Activated naive CD8-positive, alpha-beta T cell treated with anti-CD3 and anti-CD28 coated beads, Interleukin-2, amount 10 ng/mL, durations not matched to agents 7 days and 5 days (primary cell): Measurements from ENCODE around the gene FIGNL2. TPM values are rescaled to one million over a fixed set of nuclear protein-coding genes. Genes with fewer than 3 reads are reported as not detected.

Source experiments
- ATAC-seq: fragments of 150-1000 bp; cut with Tn5 transposase; one replicate; pipeline ENCODE4 v1.10.0; 2021; ENCODE audit warnings: low read depth, moderate library complexity
- POLR2A ChIA-PET: fragments of 350-600 bp; sonication (Branson Sonifier 250); formaldehyde crosslinking; loops from one replicate; lab custom pipeline; 2021; ENCODE audit warnings: antibody characterized with exemption; lab: Charles Lee
- DNase-seq: peaks from one replicate; pipeline ENCODE4 v3.0.0; 2021
- H3K27ac Mint-ChIP-seq: one replicate; pipeline ENCODE4 v1.8.0; 2022; ENCODE audit warnings: mild to moderate bottlenecking, mixed read lengths
- H3K27me3 Mint-ChIP-seq: one replicate; pipeline ENCODE4 v1.8.0; 2022; ENCODE audit warnings: mild to moderate bottlenecking, moderate library complexity, mixed read lengths
- H3K36me3 Mint-ChIP-seq: one replicate; pipeline ENCODE4 v1.8.0; 2021; ENCODE audit warnings: mild to moderate bottlenecking, mixed read lengths
- H3K4me1 Mint-ChIP-seq: one replicate; pipeline ENCODE4 v1.8.0; 2021; ENCODE audit warnings: mixed read lengths
- H3K4me3 Mint-ChIP-seq: one replicate; pipeline ENCODE4 v1.8.0; 2022; ENCODE audit warnings: mild to moderate bottlenecking, moderate library complexity, mixed read lengths
- H3K9me3 Mint-ChIP-seq: one replicate; pipeline ENCODE4 v1.8.0; 2021; ENCODE audit warnings: mixed read lengths
- total RNA-seq, 2 experiments: library from RNA; stranded (reverse); gene quantifications; one replicate each; pipeline ENCODE4 v1.2.3, GENCODE V29; 2021

The FIGNL2 gene
- total RNA-seq, 2 experiments from 2014 or later = 0.74 to 1.1 TPM

DNA sequence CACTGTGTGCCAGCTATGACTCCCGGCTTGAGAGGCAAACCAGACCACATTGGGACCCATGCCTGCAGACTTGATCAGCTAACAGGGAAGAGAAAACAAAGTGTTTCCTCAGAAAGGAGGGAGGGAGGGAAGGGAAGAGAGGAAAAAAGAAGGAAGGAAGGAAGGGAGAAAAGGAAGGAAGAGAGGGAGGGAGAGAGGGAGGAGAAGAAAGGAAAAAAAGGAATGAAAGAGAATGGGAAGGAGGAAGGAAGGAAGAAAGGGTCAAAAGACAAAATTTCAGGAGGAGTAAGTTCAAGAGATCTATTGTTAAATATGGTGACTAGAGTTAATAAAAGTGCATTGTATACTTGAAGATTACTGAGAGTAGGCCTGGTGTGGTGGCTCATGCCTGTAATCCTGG, 18.9 kb downstream of the FIGNL2 start:
- H3K4me3 Mint-ChIP-seq = no peak overlapping the region
- no peak for DNase-seq
- H3K9me3 Mint-ChIP-seq = no peaks in the 10 kb centered on the region
- peaks cover 32% of the 10 kb centered on the region for H3K4me1 Mint-ChIP-seq
- no peak for ATAC-seq
- no peak overlapping the region for H3K27ac Mint-ChIP-seq
- POLR2A ChIA-PET = interaction anchor here (0.8 kb wide), 1 partner anchor 9 kb away, joined by 4 read pairs; no protein-coding TSS in a partner anchor
- H3K36me3 Mint-ChIP-seq = no peaks in the 10 kb centered on the region
- peaks cover 37% of the 10 kb centered on the region for H3K27me3 Mint-ChIP-seq

DNA sequence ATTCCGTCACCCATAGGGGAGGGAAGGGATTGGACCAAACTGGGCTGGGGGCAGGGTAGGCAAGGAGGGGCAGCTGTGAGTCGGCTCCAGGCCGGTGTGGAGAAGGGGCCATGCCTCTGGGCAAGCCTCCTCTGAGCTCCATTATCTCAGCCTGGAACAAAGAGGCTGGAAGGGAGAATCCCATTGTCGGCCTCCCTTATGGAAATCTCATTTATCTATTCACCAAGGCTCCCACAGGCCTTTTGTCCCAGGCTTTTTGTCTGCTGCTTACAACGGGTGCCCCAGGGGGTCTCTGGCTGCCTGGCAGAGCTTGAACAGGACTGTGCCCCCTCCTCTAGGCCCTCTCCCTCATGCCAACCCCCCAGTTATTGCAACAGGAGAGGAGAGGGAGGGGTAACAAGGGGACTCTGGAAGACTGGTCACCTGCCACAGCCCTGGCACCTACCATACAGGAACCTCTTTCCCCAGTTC, 19.5 kb downstream of the FIGNL2 start:
- ATAC-seq (no peak), DNase-seq (no peak)
- Mint-ChIP-seq H3K27me3 (peaks cover 36% of the 10 kb centered on the region), H3K4me1 (peaks cover 32% of the 10 kb centered on the region), H3K36me3 (no peaks in the 10 kb centered on the region), H3K4me3 (no peak overlapping the region), H3K9me3 (no peaks in the 10 kb centered on the region), H3K27ac (no peak overlapping the region)
- POLR2A ChIA-PET = interaction anchor here (0.7 to 1.9 kb wide), 2 partner anchors 8 to 9 kb away, joined by 3 to 5 read pairs; no protein-coding TSS in a partner anchor

DNA sequence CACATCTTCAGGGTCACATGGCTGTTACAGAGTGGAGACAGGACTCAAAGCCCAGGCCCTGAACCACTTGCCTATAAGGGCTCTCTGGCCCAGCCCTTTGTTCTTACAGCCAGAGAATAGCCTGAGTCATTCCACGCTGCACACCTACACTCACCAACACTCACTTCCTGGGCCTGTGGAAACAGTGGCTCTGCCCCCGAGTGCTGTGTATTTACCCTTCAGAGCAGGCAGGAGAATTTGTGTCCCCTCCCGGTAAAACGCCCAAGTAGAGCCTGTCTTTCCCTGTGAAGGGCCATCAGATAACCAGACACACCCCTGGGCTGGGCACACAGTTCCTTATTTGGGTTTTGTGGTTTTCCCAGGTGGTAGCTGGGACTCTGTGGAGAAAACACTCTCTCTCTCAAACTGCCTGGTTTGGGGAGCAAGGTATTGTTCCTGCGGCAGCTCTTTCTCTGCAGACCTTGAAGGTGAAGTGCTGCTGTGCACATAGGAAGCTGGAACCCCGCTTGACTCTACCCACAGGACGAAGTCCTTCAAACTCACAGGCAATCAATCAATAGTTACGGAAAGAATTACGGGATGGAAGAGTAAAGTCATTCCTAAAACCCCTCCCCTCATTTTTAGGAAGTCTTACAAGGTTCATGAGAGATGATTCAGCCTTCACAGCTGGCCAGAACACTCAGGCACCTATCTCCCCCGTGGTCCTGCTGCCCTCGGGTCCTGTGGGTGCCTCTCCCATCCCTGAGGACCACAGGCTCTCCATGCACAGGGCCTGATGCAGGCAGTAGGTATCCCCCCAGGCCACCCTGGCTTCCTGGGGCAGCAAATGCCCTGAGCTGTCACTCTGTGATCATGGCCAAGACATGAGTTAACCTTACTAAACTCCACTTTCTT, 20.3 kb downstream of the FIGNL2 start:
- peak; percentile 42 for DNase-seq
- H3K36me3 Mint-ChIP-seq = no peaks in the 10 kb centered on the region
- H3K4me1 Mint-ChIP-seq = peaks cover 30% of the 10 kb centered on the region
- no peaks in the 10 kb centered on the region for H3K9me3 Mint-ChIP-seq
- POLR2A ChIA-PET = interaction anchor here (0.7 to 1.9 kb wide), 2 partner anchors 7 to 8 kb away, joined by 3 to 5 read pairs; no protein-coding TSS in a partner anchor
- ATAC-seq = peak; percentile 93
- H3K27ac Mint-ChIP-seq = peak overlapping the region; percentile 61
- peak overlapping the region; percentile 9 for H3K4me3 Mint-ChIP-seq
- peaks cover 32% of the 10 kb centered on the region for H3K27me3 Mint-ChIP-seq

DNA sequence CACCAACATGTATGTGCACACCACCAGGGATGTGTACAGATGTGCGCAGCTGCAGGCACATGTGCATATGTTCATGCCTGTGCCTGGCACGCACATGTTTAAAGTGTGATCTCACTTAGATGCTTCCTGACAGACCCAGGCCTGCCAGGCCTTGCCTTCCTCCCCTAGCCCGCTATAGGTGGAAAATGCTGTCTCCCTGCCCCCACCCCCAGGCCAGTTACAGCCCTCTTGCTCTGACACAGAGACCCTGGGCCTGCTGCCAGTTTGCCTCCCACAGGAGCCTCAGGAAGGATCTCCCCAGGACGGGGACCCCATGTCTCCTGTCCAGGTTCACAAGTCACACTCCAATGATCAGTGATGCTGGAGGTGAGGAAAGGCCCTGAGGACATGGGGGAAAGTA, 21.6 kb downstream of the FIGNL2 start:
- DNase-seq = no peak
- ATAC-seq = no peak
- H3K4me3 Mint-ChIP-seq = no peak overlapping the region
- peaks cover 20% of the 10 kb centered on the region for H3K27me3 Mint-ChIP-seq
- no peaks in the 10 kb centered on the region for H3K36me3 Mint-ChIP-seq
- H3K9me3 Mint-ChIP-seq = no peaks in the 10 kb centered on the region
- POLR2A ChIA-PET = no interaction called here
- no peak overlapping the region for H3K27ac Mint-ChIP-seq
- H3K4me1 Mint-ChIP-seq = peaks cover 19% of the 10 kb centered on the region

- no peak overlapping the region for H3K27ac Mint-ChIP-seq
- no peak for ATAC-seq
Observed at GRCh38 chr12:51825216-51825615, 23.3 kb downstream of the FIGNL2 start.

GRCh38 chr12:51823875-51824565, 24.5 kb downstream of the FIGNL2 start:
- Mint-ChIP-seq H3K4me3 (no peak overlapping the region), H3K27ac (no peak overlapping the region)
- POLR2A ChIA-PET = no interaction called here

More at GRCh38 chr12:51825216-51825615, 23.3 kb downstream of the FIGNL2 start:
- DNase-seq = no peak
- H3K9me3 Mint-ChIP-seq = no peaks in the 10 kb centered on the region
- POLR2A ChIA-PET = interaction anchor here (0.7 kb wide), 1 partner anchor 157 kb away, joined by 3 read pairs; no protein-coding TSS in a partner anchor
- no peak overlapping the region for H3K4me3 Mint-ChIP-seq
- no peaks in the 10 kb centered on the region for H3K36me3 Mint-ChIP-seq
- peaks cover 19% of the 10 kb centered on the region for H3K4me1 Mint-ChIP-seq
- peaks cover 11% of the 10 kb centered on the region for H3K27me3 Mint-ChIP-seq

GRCh38 chr12:51822956-51823355, 25.6 kb downstream of the FIGNL2 start:
- Mint-ChIP-seq H3K27me3 (peaks cover 4% of the 10 kb centered on the region), H3K27ac (no peak overlapping the region), H3K9me3 (no peaks in the 10 kb centered on the region), H3K4me1 (peaks cover 16% of the 10 kb centered on the region), H3K4me3 (no peak overlapping the region), H3K36me3 (no peaks in the 10 kb centered on the region)
- POLR2A ChIA-PET = no interaction called here
- ATAC-seq (no peak), DNase-seq (no peak)

More at GRCh38 chr12:51823875-51824565, 24.5 kb downstream of the FIGNL2 start:
- Mint-ChIP-seq H3K9me3 (no peaks in the 10 kb centered on the region), H3K4me1 (peaks cover 24% of the 10 kb centered on the region), H3K27me3 (peaks cover 6% of the 10 kb centered on the region), H3K36me3 (no peaks in the 10 kb centered on the region)
- ATAC-seq (no peak), DNase-seq (no peak)

GRCh38 chr12:51822261-51822616, 26.3 kb downstream of the FIGNL2 start:
- H3K4me3 Mint-ChIP-seq = peak overlapping the region; percentile 60
- peak overlapping the region; percentile 38 for H3K27ac Mint-ChIP-seq
- POLR2A ChIA-PET = no interaction called here
- H3K27me3 Mint-ChIP-seq = peaks cover 4% of the 10 kb centered on the region
- H3K4me1 Mint-ChIP-seq = peaks cover 10% of the 10 kb centered on the region
- ATAC-seq = no peak
- no peaks in the 10 kb centered on the region for H3K9me3 Mint-ChIP-seq
- H3K36me3 Mint-ChIP-seq = no peaks in the 10 kb centered on the region
- DNase-seq = no peak

DNA sequence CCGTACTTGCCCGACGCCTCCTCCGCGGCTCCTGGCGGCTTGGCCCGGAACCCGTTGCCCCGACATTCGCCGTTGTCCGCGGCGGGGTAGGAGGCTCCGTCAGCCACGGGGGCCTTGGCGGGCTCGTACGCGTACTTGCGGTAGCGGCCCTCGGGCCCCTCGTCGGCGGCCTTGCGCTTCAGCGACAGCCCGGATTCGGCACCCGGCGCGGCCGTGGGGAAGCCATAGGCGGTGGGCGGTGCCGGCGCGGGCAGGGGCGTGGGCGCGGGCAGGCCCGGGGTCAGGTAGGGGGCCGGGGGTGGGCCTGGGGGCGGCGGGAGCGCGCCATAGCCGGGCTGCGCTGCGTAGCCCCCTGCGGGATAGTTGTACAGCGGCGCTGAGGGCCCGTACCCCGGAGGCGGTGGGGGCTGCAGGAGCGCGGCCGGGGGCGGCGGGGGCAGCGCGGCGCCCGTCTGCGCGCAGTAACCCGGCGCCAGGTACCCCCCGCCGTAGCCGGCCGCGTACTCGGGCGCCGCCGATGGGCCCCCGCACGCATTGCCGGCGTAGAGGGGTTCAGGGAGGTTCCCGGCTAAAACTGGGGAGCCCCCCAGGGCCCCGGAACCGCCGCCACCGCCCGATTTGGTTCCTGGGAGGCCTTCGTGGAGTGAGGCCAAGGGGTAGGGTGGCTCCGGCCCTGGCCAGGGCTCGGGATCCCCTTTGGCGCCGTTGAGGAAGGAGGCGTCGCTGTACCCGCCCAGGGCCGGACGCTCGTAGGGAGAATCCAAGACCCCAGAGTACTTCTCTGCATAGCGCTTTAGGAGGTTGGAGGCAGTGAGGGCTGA, 26.9 kb downstream of the FIGNL2 start:
- DNase-seq (peak; percentile 58), ATAC-seq (peak; percentile 9)
- Mint-ChIP-seq H3K27me3 (peaks cover 4% of the 10 kb centered on the region), H3K36me3 (no peaks in the 10 kb centered on the region), H3K4me3 (peak overlapping the region; percentile 60), H3K27ac (peak overlapping the region; percentile 38), H3K4me1 (peaks cover 10% of the 10 kb centered on the region), H3K9me3 (no peaks in the 10 kb centered on the region)
- POLR2A ChIA-PET = interaction anchor here (0.8 to 1.6 kb wide), 8 partner anchors 7 to 203 kb away, joined by 3 to 7 read pairs (median 4); no protein-coding TSS in a partner anchor

DNA sequence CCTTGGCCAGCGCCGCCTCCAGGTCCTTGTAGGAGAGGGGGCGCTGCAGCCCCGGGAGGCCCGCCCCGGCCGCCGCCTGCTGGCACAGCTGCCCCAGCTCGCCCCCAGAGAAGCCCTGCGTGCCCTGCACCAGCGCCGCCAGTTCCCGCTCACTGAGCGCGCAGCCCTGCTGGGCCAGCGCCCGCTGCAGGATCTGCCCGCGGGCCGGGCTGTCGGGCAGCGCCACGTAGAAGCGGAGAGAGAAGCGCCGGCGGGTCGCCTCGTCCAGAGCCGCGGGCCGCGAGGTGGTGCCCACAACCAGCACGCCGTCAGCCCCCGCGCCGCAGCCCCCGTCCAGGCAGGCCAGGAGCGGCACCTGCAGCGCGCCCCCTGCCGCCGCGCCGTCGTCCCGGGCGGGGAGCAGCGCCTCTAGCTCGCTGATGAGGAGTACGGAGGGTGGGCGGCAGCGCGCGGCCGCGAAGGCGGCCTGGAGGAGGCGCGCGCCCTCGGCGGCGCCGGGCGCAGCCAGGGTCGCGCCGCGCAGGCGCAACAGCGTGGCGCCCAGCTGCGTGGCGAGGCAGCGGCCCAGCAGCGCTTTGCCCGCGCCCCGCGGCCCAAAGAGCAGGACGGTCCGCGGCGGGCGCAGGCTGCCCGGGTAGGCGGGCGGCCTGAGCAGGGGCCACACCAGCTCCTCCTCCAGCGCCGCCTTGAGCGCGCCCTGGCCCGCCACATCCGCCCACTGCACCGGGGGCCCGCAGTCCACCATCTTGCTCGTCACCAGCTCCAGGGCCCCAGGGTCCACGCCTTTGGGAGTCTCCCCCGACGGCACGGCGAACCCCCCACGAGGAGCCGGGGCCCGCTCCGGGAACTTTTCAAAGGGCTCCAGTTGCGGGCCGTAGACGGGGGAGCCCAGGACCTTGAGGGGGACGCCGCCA, 27.7 kb downstream of the FIGNL2 start:
- H3K4me1 Mint-ChIP-seq = peaks cover 10% of the 10 kb centered on the region
- H3K9me3 Mint-ChIP-seq = no peaks in the 10 kb centered on the region
- H3K27me3 Mint-ChIP-seq = peaks cover 8% of the 10 kb centered on the region
- no peaks in the 10 kb centered on the region for H3K36me3 Mint-ChIP-seq
- H3K4me3 Mint-ChIP-seq = peak overlapping the region; percentile 83
- H3K27ac Mint-ChIP-seq = peak overlapping the region; percentile 51
- ATAC-seq = peak; percentile 85
- POLR2A ChIA-PET = interaction anchor here (0.8 to 1.6 kb wide), 13 partner anchors 7 to 582 kb away, joined by 3 to 7 read pairs (median 4); partner anchors contain the start of gene DAZAP2
- peak; percentile 90 for DNase-seq

DNA sequence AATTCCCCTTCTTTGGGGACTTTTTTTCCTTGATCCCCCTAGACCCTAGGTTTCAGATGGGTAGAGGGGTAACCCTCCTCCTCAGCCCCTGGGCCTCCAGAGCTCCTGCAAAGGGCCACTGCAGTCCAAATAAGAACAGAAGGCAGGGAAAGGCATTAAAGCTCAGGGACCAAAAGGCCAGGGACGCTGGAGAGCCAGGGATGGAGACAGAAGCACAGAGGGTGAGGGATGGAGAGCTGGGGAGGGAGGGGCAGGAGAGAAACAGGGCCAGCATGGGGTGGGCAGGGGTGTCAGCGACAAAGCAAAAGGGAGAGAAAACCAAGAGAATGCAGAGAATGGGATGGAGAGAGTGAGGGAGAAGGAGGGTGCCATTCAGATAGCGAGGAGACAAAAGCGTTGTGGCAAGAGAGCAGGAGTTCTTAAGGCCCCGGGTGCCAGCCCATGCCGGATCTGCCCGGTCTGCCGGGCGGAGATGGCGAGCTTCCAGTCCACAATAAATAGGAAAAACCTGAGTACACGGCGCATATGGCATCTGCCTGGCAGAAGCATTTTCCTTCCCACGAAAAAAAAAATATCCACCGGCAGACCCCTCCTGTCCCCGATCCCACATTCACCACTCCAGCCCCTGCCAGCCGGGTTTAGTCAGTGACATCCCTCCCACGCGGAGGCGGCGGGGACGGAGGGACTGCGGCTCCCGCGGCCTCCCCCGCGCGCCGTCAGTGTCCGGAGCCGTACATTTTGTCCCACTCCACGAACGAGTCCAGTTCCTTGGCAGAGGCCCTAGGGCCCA, 28.6 kb downstream of the FIGNL2 start:
- Mint-ChIP-seq H3K4me3 (peak overlapping the region; percentile 83), H3K27ac (peak overlapping the region; percentile 30)
- DNase-seq = no peak

More for the DNA sequence above, 28.6 kb downstream of the FIGNL2 start:
- Mint-ChIP-seq H3K9me3 (no peaks in the 10 kb centered on the region), H3K36me3 (no peaks in the 10 kb centered on the region), H3K4me1 (peaks cover 14% of the 10 kb centered on the region), H3K27me3 (peaks cover 17% of the 10 kb centered on the region)
- no peak for ATAC-seq
- POLR2A ChIA-PET = interaction anchor here (0.6 to 1.6 kb wide), 11 partner anchors 8 to 581 kb away, joined by 3 to 7 read pairs (median 4); partner anchors contain the start of gene DAZAP2
